GM21381 (cell line): ENCODE measurements around the gene WDR83.
"Not testable (repeated sequence)": the region's sequence is repeated elsewhere in the genome, so short reads cannot be mapped to it uniquely, and the experiment has no call there.

Experiments
- ATAC-seq: cut with Tn5 transposase; IDR thresholded peaks from one replicate; pipeline ENCODE4 v1.9.1; 2021; ENCODE audit warnings: mild to moderate bottlenecking, moderate library complexity; ENCODE audit not compliant: unreplicated experiment

The WDR83 gene

GRCh38 chr19:12666265-12667048 lies at the start of gene WDR83, which contains the start of gene MAN2B1:
Gene WDR83, plus strand, starts transcription at chr19:12666807. Its CDS starts 2,984 bp downstream, at chr19:12669791.
Gene MAN2B1, minus strand, starts transcription at chr19:12666742. Its CDS starts 41 bp downstream, at chr19:12666701.
- no peak for ATAC-seq

- no peak for ATAC-seq
Measured at GRCh38 chr19:12617646-12618045, 49.0 kb upstream of the WDR83 start.

GRCh38 chr19:12621253-12622024 lies 45.2 kb upstream of the WDR83 start:
- ATAC-seq, result not testable (repeated sequence)

GRCh38 chr19:12623361-12624031 lies 43.1 kb upstream of the WDR83 start:
- no peak for ATAC-seq

- ATAC-seq, result no peak
Measured at GRCh38 chr19:12626958-12627357, 39.6 kb upstream of the WDR83 start.

GRCh38 chr19:12628040-12629022 lies 38.3 kb upstream of the WDR83 start:
- ATAC-seq, result no peak

GRCh38 chr19:12629215-12629614 lies 37.4 kb upstream of the WDR83 start:
- ATAC-seq, result no peak

GRCh38 chr19:12636631-12637030 lies 30.0 kb upstream of the WDR83 start:
- no peak for ATAC-seq

GRCh38 chr19:12638611-12639182 lies 27.9 kb upstream of the WDR83 start:
- ATAC-seq, result no peak

- ATAC-seq, result no peak
Measured at GRCh38 chr19:12639901-12640613, 26.6 kb upstream of the WDR83 start.

- no peak for ATAC-seq
Measured at GRCh38 chr19:12641456-12641855, 25.2 kb upstream of the WDR83 start.

- ATAC-seq, result no peak
Measured at GRCh38 chr19:12642506-12642905, 24.1 kb upstream of the WDR83 start.

- ATAC-seq, result not testable (repeated sequence)
Measured at GRCh38 chr19:12643716-12644115, 22.9 kb upstream of the WDR83 start.

GRCh38 chr19:12646551-12646950 lies 20.1 kb upstream of the WDR83 start:
- ATAC-seq, result no peak

GRCh38 chr19:12647047-12647446 lies 19.6 kb upstream of the WDR83 start:
- no peak for ATAC-seq

- ATAC-seq, result no peak
Measured at GRCh38 chr19:12647490-12648071, 19.0 kb upstream of the WDR83 start.

GRCh38 chr19:12648088-12648487 lies 18.5 kb upstream of the WDR83 start:
- ATAC-seq, result no peak

GRCh38 chr19:12649941-12650340 lies 16.7 kb upstream of the WDR83 start:
- ATAC-seq, result no peak

GRCh38 chr19:12652219-12652618 lies 14.4 kb upstream of the WDR83 start:
- ATAC-seq, result no peak
